ENCODE measurements around the gene PFN4. TPM values are rescaled to one million over a fixed set of nuclear protein-coding genes. Genes with fewer than 3 reads are reported as not detected.
"Not testable (repeated sequence)": the region's sequence is repeated elsewhere in the genome, so short reads cannot be mapped to it uniquely, and the experiment has no call there.

Gene PFN4
- total RNA-seq, 1 experiment from 2014 or later, result not detected

DNA sequence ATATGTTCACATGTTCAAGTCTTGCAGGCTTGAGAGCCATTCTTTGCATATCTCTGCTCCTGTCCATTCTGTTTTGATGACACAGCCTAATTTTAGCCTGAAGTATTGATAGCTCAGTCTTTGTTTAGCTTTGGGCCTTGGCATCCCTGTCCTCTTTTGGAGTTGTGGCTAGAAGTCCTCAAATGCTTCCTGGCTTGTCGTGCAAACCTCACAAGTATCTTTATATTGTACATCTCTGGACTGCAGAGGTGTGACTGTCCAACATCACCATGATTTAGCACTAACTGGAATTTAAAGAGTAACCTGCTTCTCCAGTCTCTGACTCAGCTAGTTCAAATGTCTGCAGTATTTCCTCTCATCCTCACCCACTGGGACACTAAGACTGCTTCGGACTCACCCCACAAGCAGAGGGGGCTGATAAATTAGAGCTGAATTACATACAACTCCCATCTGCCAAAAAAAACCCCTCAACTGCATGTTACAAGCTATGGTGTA lies 11.7 kb downstream of the PFN4 start (continued):
- TF ChIP-seq, protein P1, sequence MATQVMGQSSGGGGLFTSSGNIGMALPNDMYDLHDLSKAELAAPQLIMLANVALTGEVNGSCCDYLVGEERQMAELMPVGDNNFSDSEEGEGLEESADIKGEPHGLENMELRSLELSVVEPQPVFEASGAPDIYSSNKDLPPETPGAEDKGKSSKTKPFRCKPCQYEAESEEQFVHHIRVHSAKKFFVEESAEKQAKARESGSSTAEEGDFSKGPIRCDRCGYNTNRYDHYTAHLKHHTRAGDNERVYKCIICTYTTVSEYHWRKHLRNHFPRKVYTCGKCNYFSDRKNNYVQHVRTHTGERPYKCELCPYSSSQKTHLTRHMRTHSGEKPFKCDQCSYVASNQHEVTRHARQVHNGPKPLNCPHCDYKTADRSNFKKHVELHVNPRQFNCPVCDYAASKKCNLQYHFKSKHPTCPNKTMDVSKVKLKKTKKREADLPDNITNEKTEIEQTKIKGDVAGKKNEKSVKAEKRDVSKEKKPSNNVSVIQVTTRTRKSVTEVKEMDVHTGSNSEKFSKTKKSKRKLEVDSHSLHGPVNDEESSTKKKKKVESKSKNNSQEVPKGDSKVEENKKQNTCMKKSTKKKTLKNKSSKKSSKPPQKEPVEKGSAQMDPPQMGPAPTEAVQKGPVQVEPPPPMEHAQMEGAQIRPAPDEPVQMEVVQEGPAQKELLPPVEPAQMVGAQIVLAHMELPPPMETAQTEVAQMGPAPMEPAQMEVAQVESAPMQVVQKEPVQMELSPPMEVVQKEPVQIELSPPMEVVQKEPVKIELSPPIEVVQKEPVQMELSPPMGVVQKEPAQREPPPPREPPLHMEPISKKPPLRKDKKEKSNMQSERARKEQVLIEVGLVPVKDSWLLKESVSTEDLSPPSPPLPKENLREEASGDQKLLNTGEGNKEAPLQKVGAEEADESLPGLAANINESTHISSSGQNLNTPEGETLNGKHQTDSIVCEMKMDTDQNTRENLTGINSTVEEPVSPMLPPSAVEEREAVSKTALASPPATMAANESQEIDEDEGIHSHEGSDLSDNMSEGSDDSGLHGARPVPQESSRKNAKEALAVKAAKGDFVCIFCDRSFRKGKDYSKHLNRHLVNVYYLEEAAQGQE (IDR thresholded peaks at IDR 0.05; ENCODE audit: low read depth), result no peak
- TF ChIP-seq SP1 (IDR thresholded peaks at IDR 0.05; ENCODE audit: low read depth), result no peak

DNA sequence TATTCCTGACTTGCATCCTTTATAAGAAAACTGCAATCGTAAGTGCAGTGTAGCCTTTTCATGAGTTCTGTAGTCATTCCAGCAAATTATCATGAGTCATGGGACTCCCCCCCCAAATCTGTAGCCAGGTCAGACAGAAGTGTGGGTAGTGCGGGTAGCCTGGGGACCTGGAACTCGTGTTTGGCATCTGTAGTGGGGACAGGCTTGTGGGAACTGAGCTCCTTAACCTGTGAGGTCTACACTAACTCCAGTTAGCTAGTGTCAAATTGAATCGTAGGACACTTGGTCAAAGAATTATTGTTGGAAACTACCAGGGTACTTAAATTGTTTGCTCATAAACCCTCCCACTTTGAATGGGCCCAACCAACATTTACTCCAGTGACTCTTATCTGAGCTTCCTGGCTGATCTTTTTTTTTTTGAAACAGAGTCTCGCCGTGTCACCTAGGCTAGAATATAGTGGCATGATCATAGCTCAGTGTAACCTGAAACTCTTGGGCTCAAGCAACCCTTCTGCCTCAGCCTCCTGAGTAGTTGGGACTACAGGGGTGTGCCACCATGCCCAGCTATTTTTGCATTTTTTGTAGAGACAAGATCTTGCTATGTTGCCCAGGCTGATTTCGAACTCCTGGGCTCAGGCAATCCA lies 12.4 kb downstream of the PFN4 start:
- ATAC-seq, result no peak
- CTCF ChIA-PET, result no interaction called here

DNA sequence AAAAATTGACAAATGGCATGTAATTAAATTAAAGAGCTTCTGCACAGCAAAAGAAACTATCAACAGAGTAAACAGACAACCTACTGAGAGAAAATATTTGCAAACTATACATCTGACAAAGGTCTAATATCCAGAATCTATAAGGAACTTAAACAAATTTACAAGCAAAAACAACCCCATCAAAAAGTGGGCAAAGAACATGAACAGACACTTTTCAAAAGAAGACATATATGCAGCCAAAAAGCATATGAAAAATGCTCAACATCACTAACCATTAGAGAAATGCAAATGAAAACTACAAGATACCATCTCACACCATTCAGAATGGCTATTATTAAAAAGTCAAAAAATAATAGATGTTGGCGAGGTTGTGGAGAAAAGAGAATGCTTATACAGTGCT lies 13.7 kb downstream of the PFN4 start:
- POLR2A ChIA-PET; H3K27ac ChIP-seq (ENCODE audit: low read depth, low read length): not testable (repeated sequence)
- CTCF ChIA-PET, result interaction anchor here (1.5 kb wide), 1 partner anchor 25 kb away, joined by 5 read pairs; the partner anchor contains the start of gene TP53I3

More for the DNA sequence above, 12.4 kb downstream of the PFN4 start:
- ChIA-PET RAD21 (ENCODE audit: low non-redundant PET in 1 of 2, low total read pairs in 2 of 2, uncharacterized antibody in 2 of 2, unreplicated experiment in 2 of 2) (no interaction called here), POLR2A (no interaction called here)
- peak overlapping the region; percentile 20; the same call in 1 of the 2 replicates for H3K4me2 ChIP-seq (ENCODE audit: low read length)
- TF ChIP-seq, protein P2, sequence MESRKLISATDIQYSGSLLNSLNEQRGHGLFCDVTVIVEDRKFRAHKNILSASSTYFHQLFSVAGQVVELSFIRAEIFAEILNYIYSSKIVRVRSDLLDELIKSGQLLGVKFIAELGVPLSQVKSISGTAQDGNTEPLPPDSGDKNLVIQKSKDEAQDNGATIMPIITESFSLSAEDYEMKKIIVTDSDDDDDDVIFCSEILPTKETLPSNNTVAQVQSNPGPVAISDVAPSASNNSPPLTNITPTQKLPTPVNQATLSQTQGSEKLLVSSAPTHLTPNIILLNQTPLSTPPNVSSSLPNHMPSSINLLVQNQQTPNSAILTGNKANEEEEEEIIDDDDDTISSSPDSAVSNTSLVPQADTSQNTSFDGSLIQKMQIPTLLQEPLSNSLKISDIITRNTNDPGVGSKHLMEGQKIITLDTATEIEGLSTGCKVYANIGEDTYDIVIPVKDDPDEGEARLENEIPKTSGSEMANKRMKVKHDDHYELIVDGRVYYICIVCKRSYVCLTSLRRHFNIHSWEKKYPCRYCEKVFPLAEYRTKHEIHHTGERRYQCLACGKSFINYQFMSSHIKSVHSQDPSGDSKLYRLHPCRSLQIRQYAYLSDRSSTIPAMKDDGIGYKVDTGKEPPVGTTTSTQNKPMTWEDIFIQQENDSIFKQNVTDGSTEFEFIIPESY (IDR thresholded peaks at IDR 0.05; ENCODE audit: extremely low read depth, insufficient replicate concordance, low read length), result no peak
- TF ChIP-seq SP1 (IDR thresholded peaks at IDR 0.05; ENCODE audit: low read depth), result no peak
- TF ChIP-seq POLR2AphosphoS5 (IDR thresholded peaks at IDR 0.05; ENCODE audit: low read depth, low read length), result no peak
- TF ChIP-seq CBX3 (IDR thresholded peaks at IDR 0.05; ENCODE audit: low read depth), result no peak
- TF ChIP-seq EZH2 (IDR thresholded peaks at IDR 0.05), result no peak
- intact Hi-C loops (cut with micrococcal nuclease), result no loop called here
- BruUV-seq (replicated peaks), result no TSS peak
- H3K9me3 ChIP-seq (ENCODE audit: control insufficient read depth in 1 of 2, insufficient read depth in 1 of 2, low read depth in 1 of 2, low read length in 2 of 2), result no peaks in the 10 kb centered on the region
- H3K36me3 ChIP-seq (ENCODE audit: control insufficient read depth in 1 of 2, insufficient read depth in 2 of 2, low read length in 2 of 2), result no peaks in the 10 kb centered on the region
- H3K4me1 ChIP-seq (ENCODE audit: control insufficient read depth in 1 of 2, insufficient read depth in 2 of 2, low read length in 2 of 2), result peaks cover 4 to 22% of the 10 kb centered on the region in 2 experiments; a peak in 3 of 4 replicates
- no peak overlapping the region for H2AFZ ChIP-seq (ENCODE audit: low read depth, low read length, poor library complexity, severe bottlenecking)
- H3K4me3 ChIP-seq (replicated peaks in 1 of 2; ENCODE audit: low read depth in 1 of 2, low read length in 2 of 2), result no peak overlapping the region
- no peak for DNase-seq (ENCODE audit: low read depth, low spot score)
- H3K9ac ChIP-seq (ENCODE audit: low read length), result no peak overlapping the region
- no peaks in the 10 kb centered on the region for H3K79me2 ChIP-seq (ENCODE audit: insufficient read depth, low read length)
- no peak overlapping the region for H3K27ac ChIP-seq (ENCODE audit: low read depth, low read length)
- H4K20me1 ChIP-seq (ENCODE audit: insufficient read depth), result no peaks in the 10 kb centered on the region
- H3K27me3 ChIP-seq (ENCODE audit: insufficient read depth, low read length), result no peaks in the 10 kb centered on the region
- no peaks in the 10 kb centered on the region for H3K9me2 ChIP-seq (ENCODE audit: insufficient read depth)

More for the DNA sequence above, 13.7 kb downstream of the PFN4 start:
- intact Hi-C loops (cut with micrococcal nuclease); H3K4me3 ChIP-seq (replicated peaks in 1 of 2; ENCODE audit: low read depth in 1 of 2, low read length in 2 of 2); H3K27me3 ChIP-seq (ENCODE audit: insufficient read depth, low read length); H3K36me3 ChIP-seq (ENCODE audit: control insufficient read depth in 1 of 2, insufficient read depth in 2 of 2, low read length in 2 of 2); H2AFZ ChIP-seq (ENCODE audit: low read depth, low read length, poor library complexity, severe bottlenecking); RAD21 ChIA-PET (ENCODE audit: low non-redundant PET in 1 of 2, low total read pairs in 2 of 2, uncharacterized antibody in 2 of 2, unreplicated experiment in 2 of 2); H3K9me2 ChIP-seq (ENCODE audit: insufficient read depth); H3K4me2 ChIP-seq (ENCODE audit: low read length); H3K79me2 ChIP-seq (ENCODE audit: insufficient read depth, low read length); H3K9me3 ChIP-seq (ENCODE audit: control insufficient read depth in 1 of 2, insufficient read depth in 1 of 2, low read depth in 1 of 2, low read length in 2 of 2); ATAC-seq; BruUV-seq (replicated peaks); H3K9ac ChIP-seq (ENCODE audit: low read length); DNase-seq (ENCODE audit: low read depth, low spot score); H4K20me1 ChIP-seq (ENCODE audit: insufficient read depth): not testable (repeated sequence)
- H3K4me1 ChIP-seq (ENCODE audit: control insufficient read depth in 1 of 2, insufficient read depth in 2 of 2, low read length in 2 of 2), result peaks cover 4 to 22% of the 10 kb centered on the region in 2 experiments; a peak in 3 of 4 replicates

All from HCT116 (cell line).